ENCODE measurements around the gene C1QTNF9B.

Gene C1QTNF9B

GRCh38 chr13:23855360-23855759 is 41.9 kb downstream of the C1QTNF9B start:
- no peak for DNase-seq

DNA sequence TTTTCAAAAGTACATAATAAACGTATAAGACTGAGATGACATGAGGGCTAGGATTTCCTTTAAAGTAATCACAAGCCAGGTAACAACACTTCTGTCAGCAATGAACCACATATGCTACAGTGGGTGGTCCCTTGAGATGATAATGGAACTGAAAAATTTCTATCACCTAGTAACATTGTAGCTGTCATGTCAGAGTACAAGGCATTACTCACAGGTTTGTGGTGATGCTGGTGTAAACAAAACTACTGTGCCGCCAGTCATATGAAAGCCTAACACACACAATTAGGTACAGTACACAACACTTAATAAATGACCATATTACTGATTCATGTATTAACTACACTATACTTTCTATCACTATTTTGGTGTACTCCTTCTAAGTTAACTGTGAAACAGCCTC is 45.0 kb downstream of the C1QTNF9B start:
- no peak for DNase-seq

GRCh38 chr13:23851106-23851505 is 46.2 kb downstream of the C1QTNF9B start:
- DNase-seq = no peak

DNA sequence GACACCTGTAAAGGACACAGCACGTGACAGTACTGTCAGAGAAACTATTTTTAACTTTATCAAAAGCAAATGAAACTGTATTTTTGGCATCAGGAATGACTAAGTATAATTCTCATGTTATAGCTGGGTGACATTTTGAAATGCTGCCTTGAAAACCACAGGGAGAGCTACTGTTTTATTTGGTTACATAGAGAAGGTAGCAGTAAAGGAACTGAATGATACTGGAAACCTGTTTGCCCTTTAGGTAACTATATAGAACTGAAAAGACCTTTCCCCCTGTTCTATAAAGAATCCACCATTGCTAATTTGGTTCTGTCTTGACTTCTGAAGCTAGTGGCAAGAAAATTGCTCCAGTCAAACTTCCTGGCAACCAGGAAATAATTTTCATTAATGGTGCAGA is 47.2 kb downstream of the C1QTNF9B start:
- no peak for DNase-seq

- no peak for DNase-seq
These were observed 47.6 kb downstream of the C1QTNF9B start for GRCh38 chr13:23849670-23850069.

DNA sequence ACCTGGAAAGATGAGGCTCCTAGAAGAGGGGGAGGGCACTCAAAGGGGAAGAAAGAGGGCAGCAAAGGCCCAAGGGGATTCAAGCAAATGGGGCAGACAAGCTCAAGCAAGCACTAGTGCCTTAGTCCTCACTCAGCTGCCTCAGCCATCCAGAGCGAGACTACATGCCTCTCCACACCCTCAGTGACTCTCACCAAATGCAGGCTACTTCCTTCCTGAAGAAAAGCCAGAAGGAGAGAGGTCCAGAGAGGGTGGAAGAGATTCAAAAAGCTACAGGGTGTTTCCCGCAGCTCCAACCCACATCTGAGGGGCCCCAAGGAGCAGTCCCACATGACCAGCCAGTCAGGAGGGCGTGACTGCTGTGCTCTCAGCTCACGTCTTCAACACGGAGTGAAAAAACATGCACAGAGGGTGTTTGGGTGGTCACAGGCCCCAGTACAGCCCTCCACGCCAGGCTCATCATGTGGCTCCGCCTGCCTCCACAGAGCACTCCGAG is 48.6 kb downstream of the C1QTNF9B start:
- no peak for DNase-seq

GRCh38 chr13:23848019-23848418 is 49.3 kb downstream of the C1QTNF9B start:
- DNase-seq = no peak

DNA sequence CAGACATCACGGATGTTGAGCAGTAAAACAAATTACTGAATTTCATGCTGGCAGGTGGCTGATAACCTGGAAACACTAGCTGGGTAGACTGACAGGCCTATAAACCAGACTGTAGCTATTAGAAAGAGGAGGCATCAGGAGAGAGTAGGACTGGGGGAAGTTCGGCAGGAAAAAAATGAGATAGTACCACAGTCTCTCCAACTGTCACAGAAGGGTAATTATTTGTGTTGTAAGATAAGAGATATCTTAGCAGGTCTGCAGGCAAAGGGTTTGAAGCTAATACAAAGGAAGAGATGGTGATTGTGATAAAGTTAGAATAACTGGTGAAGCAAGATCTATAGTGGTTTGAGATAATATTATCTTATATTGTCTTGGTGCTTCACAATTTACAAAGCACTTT is 49.8 kb downstream of the C1QTNF9B start:
- DNase-seq = no peak

DNA sequence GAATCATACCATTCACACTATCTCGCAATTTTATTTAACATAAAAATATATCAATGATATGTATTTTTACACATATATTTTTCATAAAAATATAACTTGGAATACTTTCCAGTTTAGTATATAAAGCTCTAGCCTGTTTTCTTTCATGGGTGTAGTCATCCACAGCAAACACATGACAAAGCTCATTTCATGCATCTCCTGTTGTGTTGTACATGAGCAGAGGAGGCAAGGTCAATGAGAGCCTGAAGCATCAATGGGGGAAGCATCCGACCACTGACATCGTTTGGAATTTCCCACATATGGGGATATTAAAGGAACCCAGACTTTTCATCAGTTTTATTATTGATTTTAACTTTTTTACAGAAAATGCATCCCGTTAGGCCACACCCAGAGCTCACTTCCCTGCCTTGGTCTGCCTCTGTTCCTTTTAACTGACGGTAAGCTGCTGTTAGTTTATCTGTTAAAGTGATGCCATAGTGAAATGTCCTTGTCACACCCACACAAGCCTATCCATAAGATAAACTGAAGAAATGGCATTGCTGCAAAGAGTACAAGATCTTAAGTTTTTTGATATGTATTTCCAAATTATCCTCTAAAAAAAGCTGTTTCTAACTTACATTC is 52.1 kb downstream of the C1QTNF9B start:
- DNase-seq = no peak

- no peak for DNase-seq
These were observed 53.2 kb downstream of the C1QTNF9B start for GRCh38 chr13:23844132-23844531.

DNA sequence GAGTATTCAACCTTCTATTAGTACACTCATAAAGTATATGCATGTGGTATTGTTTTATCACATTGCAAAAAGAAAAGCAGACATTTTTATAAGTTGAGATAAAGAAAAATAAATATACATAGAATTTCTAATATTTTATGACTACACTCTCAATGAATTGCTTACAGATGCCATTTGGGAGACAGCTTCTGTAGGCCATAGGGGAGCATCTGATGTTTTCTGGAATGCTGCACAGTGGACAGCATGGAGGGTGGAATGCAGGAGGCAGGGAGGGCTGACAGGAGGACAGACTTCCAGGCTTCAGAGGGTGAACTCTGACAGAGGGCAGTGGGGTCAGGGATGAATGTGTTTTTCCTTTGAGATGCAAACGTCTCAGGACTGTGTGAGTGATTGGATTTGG is 53.9 kb downstream of the C1QTNF9B start:
- DNase-seq = no peak

GRCh38 chr13:23842406-23842805 is 54.9 kb downstream of the C1QTNF9B start:
- DNase-seq = peak; percentile 61
